ENCODE results near the gene FADS1.

The FADS1 gene

GRCh38 chr11:61778920-61779650 is 37.7 kb downstream of the FADS1 start:
- H4K91ac ChIP-seq (ENCODE audit: low read depth, low read length), result no peak overlapping the region
- H3K18ac ChIP-seq (ENCODE audit: low read length), result no peak overlapping the region
- no peak overlapping the region for H4K8ac ChIP-seq (ENCODE audit: low read depth, low read length)
- no peaks in the 10 kb centered on the region for H3K27me3 ChIP-seq (ENCODE audit: insufficient read depth, low read length)
- no peak overlapping the region for H2BK12ac ChIP-seq (ENCODE audit: low read length)
- no peak overlapping the region for H3K4me3 ChIP-seq (ENCODE audit: low read depth, low read length)
- no peak overlapping the region for H3K14ac ChIP-seq (ENCODE audit: low read length)
- H3K4ac ChIP-seq (ENCODE audit: low read depth, low read length), result no peak overlapping the region
- H3K36me3 ChIP-seq (ENCODE audit: control insufficient read depth in 1 of 2, insufficient read depth in 2 of 2, low read length in 2 of 2), result peaks cover 15 to 17% of the 10 kb centered on the region in 2 experiments
- H4K12ac ChIP-seq (ENCODE audit: low read depth, low read length), result no peak overlapping the region
- no peak overlapping the region for H3K4me2 ChIP-seq (ENCODE audit: low read length)
- peaks cover 2% of the 10 kb centered on the region for H3K79me1 ChIP-seq (ENCODE audit: low read length)
- no peak overlapping the region for H2AK5ac ChIP-seq (ENCODE audit: low read length)
- no peak overlapping the region for H3K9ac ChIP-seq (ENCODE audit: low read length)
- no peak for DNase-seq
- H2BK120ac ChIP-seq (ENCODE audit: insufficient read depth, low read length, poor library complexity), result no peak overlapping the region
- H3K4me1 ChIP-seq (ENCODE audit: control insufficient read depth in 1 of 2, insufficient read depth in 2 of 2, low read length in 2 of 2), result peaks cover 25 to 29% of the 10 kb centered on the region in 2 experiments
- WGBS (ENCODE audit: extremely low coverage, insufficient coverage, insufficient read length), result no CpG with 5 or more reads among the region's 24 CpGs
- H3K79me2 ChIP-seq (ENCODE audit: control insufficient read depth, insufficient read depth, low read length, poor library complexity), result peaks cover 2% of the 10 kb centered on the region
- no peak overlapping the region for H3K23ac ChIP-seq (ENCODE audit: low read length)
- H2AFZ ChIP-seq (ENCODE audit: insufficient read depth, low read length, poor library complexity), result no peak overlapping the region
- H3K27ac ChIP-seq (ENCODE audit: low read depth, low read length), result no peak overlapping the region
- H3K9me3 ChIP-seq (ENCODE audit: insufficient read depth, low read depth, low read length), result peaks cover 5% of the 10 kb centered on the region
- H2BK5ac ChIP-seq (ENCODE audit: low read depth, low read length, poor library complexity), result no peak overlapping the region

- Histone ChIP-seq H3K79me2 (ENCODE audit: control insufficient read depth, insufficient read depth, low read length, poor library complexity) (no peaks in the 10 kb centered on the region), H2BK5ac (ENCODE audit: low read depth, low read length, poor library complexity) (no peak overlapping the region), H3K4ac (ENCODE audit: low read depth, low read length) (no peak overlapping the region), H2BK12ac (ENCODE audit: low read length) (no peak overlapping the region), H3K27me3 (ENCODE audit: insufficient read depth, low read length) (no peaks in the 10 kb centered on the region), H3K79me1 (ENCODE audit: low read length) (peaks cover 6% of the 10 kb centered on the region), H3K9ac (ENCODE audit: low read length) (no peak overlapping the region), H4K91ac (ENCODE audit: low read depth, low read length) (no peak overlapping the region), H3K4me3 (ENCODE audit: low read depth, low read length) (no peak overlapping the region), H3K4me1 (ENCODE audit: control insufficient read depth in 1 of 2, insufficient read depth in 2 of 2, low read length in 2 of 2) (peaks cover 29% of the 10 kb centered on the region in 2 experiments), H4K8ac (ENCODE audit: low read depth, low read length) (no peak overlapping the region), H3K18ac (ENCODE audit: low read length) (no peak overlapping the region), H4K12ac (ENCODE audit: low read depth, low read length) (no peak overlapping the region), H3K36me3 (ENCODE audit: control insufficient read depth in 1 of 2, insufficient read depth in 2 of 2, low read length in 2 of 2) (peaks cover 15% of the 10 kb centered on the region in 2 experiments), H2AK5ac (ENCODE audit: low read length) (no peak overlapping the region), H3K9me3 (ENCODE audit: insufficient read depth, low read depth, low read length) (peaks cover 5% of the 10 kb centered on the region), H2AFZ (ENCODE audit: insufficient read depth, low read length, poor library complexity) (no peak overlapping the region), H2BK120ac (ENCODE audit: insufficient read depth, low read length, poor library complexity) (no peak overlapping the region), H3K4me2 (ENCODE audit: low read length) (no peak overlapping the region), H3K14ac (ENCODE audit: low read length) (no peak overlapping the region), H3K27ac (ENCODE audit: low read depth, low read length) (no peak overlapping the region), H3K23ac (ENCODE audit: low read length) (no peak overlapping the region)
- WGBS (ENCODE audit: extremely low coverage, insufficient coverage, insufficient read length), result no CpG with 5 or more reads among the region's 11 CpGs
- no peak for DNase-seq
These were observed 38.4 kb downstream of the FADS1 start for GRCh38 chr11:61778357-61778886.

- H3K9ac ChIP-seq (ENCODE audit: low read length), result no peak overlapping the region
- no peak overlapping the region for H3K18ac ChIP-seq (ENCODE audit: low read length)
- H2BK5ac ChIP-seq (ENCODE audit: low read depth, low read length, poor library complexity), result no peak overlapping the region
- H3K23ac ChIP-seq (ENCODE audit: low read length), result no peak overlapping the region
- H3K9me3 ChIP-seq (ENCODE audit: insufficient read depth, low read depth, low read length), result peaks cover 5% of the 10 kb centered on the region
- H3K4me1 ChIP-seq (ENCODE audit: control insufficient read depth in 1 of 2, insufficient read depth in 2 of 2, low read length in 2 of 2), result peaks cover 25 to 26% of the 10 kb centered on the region in 2 experiments
- no CpG with 5 or more reads among the region's 67 CpGs for WGBS (ENCODE audit: extremely low coverage, insufficient coverage, insufficient read length)
- no peak overlapping the region for H3K4ac ChIP-seq (ENCODE audit: low read depth, low read length)
- no peak overlapping the region for H4K8ac ChIP-seq (ENCODE audit: low read depth, low read length)
- no peak overlapping the region for H2AFZ ChIP-seq (ENCODE audit: insufficient read depth, low read length, poor library complexity)
- no peak overlapping the region for H2AK5ac ChIP-seq (ENCODE audit: low read length)
- no peak overlapping the region for H3K4me3 ChIP-seq (ENCODE audit: low read depth, low read length)
- no peaks in the 10 kb centered on the region for H3K27me3 ChIP-seq (ENCODE audit: insufficient read depth, low read length)
- peaks cover 10% of the 10 kb centered on the region for H3K79me1 ChIP-seq (ENCODE audit: low read length)
- H2BK12ac ChIP-seq (ENCODE audit: low read length), result no peak overlapping the region
- peak in 1 of 2 donors; percentile 49 for DNase-seq
- no peak overlapping the region for H3K14ac ChIP-seq (ENCODE audit: low read length)
- no peak overlapping the region for H2BK120ac ChIP-seq (ENCODE audit: insufficient read depth, low read length, poor library complexity)
- no peak overlapping the region for H3K27ac ChIP-seq (ENCODE audit: low read depth, low read length)
- H3K79me2 ChIP-seq (ENCODE audit: control insufficient read depth, insufficient read depth, low read length, poor library complexity), result peaks cover 1% of the 10 kb centered on the region
- no peak overlapping the region for H4K12ac ChIP-seq (ENCODE audit: low read depth, low read length)
- no peak overlapping the region for H4K91ac ChIP-seq (ENCODE audit: low read depth, low read length)
- peaks cover 15% of the 10 kb centered on the region in 2 experiments for H3K36me3 ChIP-seq (ENCODE audit: control insufficient read depth in 1 of 2, insufficient read depth in 2 of 2, low read length in 2 of 2)
- H3K4me2 ChIP-seq (ENCODE audit: low read length), result no peak overlapping the region
These were observed 39.3 kb downstream of the FADS1 start for GRCh38 chr11:61777234-61778090.

- no peak overlapping the region for H3K9ac ChIP-seq (ENCODE audit: low read length)
- H3K18ac ChIP-seq (ENCODE audit: low read length), result no peak overlapping the region
- no peak overlapping the region for H3K27ac ChIP-seq (ENCODE audit: low read depth, low read length)
- peaks cover 18% of the 10 kb centered on the region for H3K79me1 ChIP-seq (ENCODE audit: low read length)
- peaks cover 14 to 15% of the 10 kb centered on the region in 2 experiments for H3K36me3 ChIP-seq (ENCODE audit: control insufficient read depth in 1 of 2, insufficient read depth in 2 of 2, low read length in 2 of 2)
- H3K9me3 ChIP-seq (ENCODE audit: insufficient read depth, low read depth, low read length), result peaks cover 5% of the 10 kb centered on the region
- no peak overlapping the region for H3K4ac ChIP-seq (ENCODE audit: low read depth, low read length)
- no peak overlapping the region for H3K14ac ChIP-seq (ENCODE audit: low read length)
- no peaks in the 10 kb centered on the region for H3K27me3 ChIP-seq (ENCODE audit: insufficient read depth, low read length)
- no peak overlapping the region for H2AK5ac ChIP-seq (ENCODE audit: low read length)
- DNase-seq, result peak; percentile 42 to 72
- no CpG with 5 or more reads among the region's 9 CpGs for WGBS (ENCODE audit: extremely low coverage, insufficient coverage, insufficient read length)
- peaks cover 6% of the 10 kb centered on the region for H3K79me2 ChIP-seq (ENCODE audit: control insufficient read depth, insufficient read depth, low read length, poor library complexity)
- H2BK120ac ChIP-seq (ENCODE audit: insufficient read depth, low read length, poor library complexity), result no peak overlapping the region
- no peak overlapping the region for H4K12ac ChIP-seq (ENCODE audit: low read depth, low read length)
- H2BK12ac ChIP-seq (ENCODE audit: low read length), result no peak overlapping the region
- H3K4me3 ChIP-seq (ENCODE audit: low read depth, low read length), result no peak overlapping the region
- peaks cover 25 to 30% of the 10 kb centered on the region in 2 experiments for H3K4me1 ChIP-seq (ENCODE audit: control insufficient read depth in 1 of 2, insufficient read depth in 2 of 2, low read length in 2 of 2)
- H2AFZ ChIP-seq (ENCODE audit: insufficient read depth, low read length, poor library complexity), result no peak overlapping the region
- H2BK5ac ChIP-seq (ENCODE audit: low read depth, low read length, poor library complexity), result no peak overlapping the region
- H4K8ac ChIP-seq (ENCODE audit: low read depth, low read length), result no peak overlapping the region
- no peak overlapping the region for H3K4me2 ChIP-seq (ENCODE audit: low read length)
- no peak overlapping the region for H4K91ac ChIP-seq (ENCODE audit: low read depth, low read length)
- no peak overlapping the region for H3K23ac ChIP-seq (ENCODE audit: low read length)
These were observed 40.2 kb downstream of the FADS1 start for GRCh38 chr11:61776561-61777075.
